Kidney epithelial cell (primary cell): ENCODE data around the gene VDR. TPM values are rescaled to one million over a fixed set of nuclear protein-coding genes. Genes with fewer than 3 reads are reported as not detected.
"Not testable (repeated sequence)": the region's sequence is repeated elsewhere in the genome, so short reads cannot be mapped to it uniquely, and the experiment has no call there.

Experiments
- DNase-seq: peaks from one replicate; pipeline ENCODE4 v3.0.0-alpha.2; 2010; ENCODE audit warnings: low read depth
- H3K27me3 ChIP-seq: 2 replicates; pipeline ENCODE4 v1.6.0; 2011; ENCODE audit warnings: low read length; ENCODE audit not compliant: control insufficient read depth, insufficient read depth
- H3K36me3 ChIP-seq: 2 replicates; pipeline ENCODE4 v1.5.1; 2011; ENCODE audit warnings: low read length; ENCODE audit not compliant: control insufficient read depth, insufficient read depth
- H3K4me3 ChIP-seq: 2 replicates; pipeline ENCODE4 v1.5.1; 2011; ENCODE audit warnings: low read depth, mild to moderate bottlenecking, control low read depth, low read length
- total RNA-seq: library from RNA; depleted of rRNA; stranded (reverse); fragments of >200 nt; gene quantifications from 2 replicates; pipeline ENCODE4 v1.2.3, GENCODE V29; 2015
- TF ChIP-seq, protein P1 (sequence below): IDR thresholded peaks from 2 replicates; pipeline ENCODE4 v1.5.1; 2011; ENCODE audit warnings: mild to moderate bottlenecking, moderate library complexity, low read length, control low read depth, inconsistent platforms; ENCODE audit not compliant: insufficient read depth, poor library complexity, severe bottlenecking

The VDR gene
- total RNA-seq, 1 donor from 2014 or later, result 21.9 TPM

DNA sequence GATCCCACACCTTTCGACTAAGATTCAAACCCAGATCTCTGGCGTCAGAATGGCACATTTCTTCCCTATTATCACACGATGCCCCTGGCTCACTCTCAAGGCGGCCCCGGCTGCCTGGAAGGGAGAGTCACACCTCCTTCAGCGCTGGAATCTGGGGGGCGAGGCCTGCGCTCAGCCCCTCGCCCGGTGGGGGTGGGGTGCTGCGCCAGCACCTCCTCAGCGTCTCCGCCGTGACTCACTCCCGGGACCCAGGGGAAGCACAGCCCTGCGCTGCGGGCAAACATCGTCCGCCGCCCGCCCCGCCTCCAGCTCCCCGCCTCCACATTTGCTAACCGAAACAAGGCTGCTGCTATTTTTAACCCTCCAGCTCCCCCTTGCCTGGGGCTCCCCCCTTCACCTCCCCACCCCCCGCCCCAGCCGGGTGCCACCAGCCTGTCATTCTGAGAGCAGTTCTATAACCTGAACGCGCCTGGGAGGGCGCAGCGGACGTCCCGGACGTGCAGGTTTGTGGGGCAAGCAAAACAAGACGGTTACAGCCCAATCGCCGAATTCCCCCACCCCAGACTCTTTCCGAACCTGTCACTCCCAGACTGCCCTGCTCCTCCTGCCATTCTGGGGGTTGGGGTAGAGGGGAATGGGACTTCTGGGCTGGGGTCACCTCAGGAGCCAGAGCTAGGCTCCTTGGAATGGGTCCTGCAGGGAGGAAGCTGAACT is 91.8 kb downstream of the VDR start:
- DNase-seq, result no peak
- Histone ChIP-seq H3K27me3 (no peaks in the 10 kb centered on the region), H3K36me3 (no peaks in the 10 kb centered on the region), H3K4me3 (no peak overlapping the region)
- TF ChIP-seq, protein P1, sequence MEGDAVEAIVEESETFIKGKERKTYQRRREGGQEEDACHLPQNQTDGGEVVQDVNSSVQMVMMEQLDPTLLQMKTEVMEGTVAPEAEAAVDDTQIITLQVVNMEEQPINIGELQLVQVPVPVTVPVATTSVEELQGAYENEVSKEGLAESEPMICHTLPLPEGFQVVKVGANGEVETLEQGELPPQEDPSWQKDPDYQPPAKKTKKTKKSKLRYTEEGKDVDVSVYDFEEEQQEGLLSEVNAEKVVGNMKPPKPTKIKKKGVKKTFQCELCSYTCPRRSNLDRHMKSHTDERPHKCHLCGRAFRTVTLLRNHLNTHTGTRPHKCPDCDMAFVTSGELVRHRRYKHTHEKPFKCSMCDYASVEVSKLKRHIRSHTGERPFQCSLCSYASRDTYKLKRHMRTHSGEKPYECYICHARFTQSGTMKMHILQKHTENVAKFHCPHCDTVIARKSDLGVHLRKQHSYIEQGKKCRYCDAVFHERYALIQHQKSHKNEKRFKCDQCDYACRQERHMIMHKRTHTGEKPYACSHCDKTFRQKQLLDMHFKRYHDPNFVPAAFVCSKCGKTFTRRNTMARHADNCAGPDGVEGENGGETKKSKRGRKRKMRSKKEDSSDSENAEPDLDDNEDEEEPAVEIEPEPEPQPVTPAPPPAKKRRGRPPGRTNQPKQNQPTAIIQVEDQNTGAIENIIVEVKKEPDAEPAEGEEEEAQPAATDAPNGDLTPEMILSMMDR, result no peak

DNA sequence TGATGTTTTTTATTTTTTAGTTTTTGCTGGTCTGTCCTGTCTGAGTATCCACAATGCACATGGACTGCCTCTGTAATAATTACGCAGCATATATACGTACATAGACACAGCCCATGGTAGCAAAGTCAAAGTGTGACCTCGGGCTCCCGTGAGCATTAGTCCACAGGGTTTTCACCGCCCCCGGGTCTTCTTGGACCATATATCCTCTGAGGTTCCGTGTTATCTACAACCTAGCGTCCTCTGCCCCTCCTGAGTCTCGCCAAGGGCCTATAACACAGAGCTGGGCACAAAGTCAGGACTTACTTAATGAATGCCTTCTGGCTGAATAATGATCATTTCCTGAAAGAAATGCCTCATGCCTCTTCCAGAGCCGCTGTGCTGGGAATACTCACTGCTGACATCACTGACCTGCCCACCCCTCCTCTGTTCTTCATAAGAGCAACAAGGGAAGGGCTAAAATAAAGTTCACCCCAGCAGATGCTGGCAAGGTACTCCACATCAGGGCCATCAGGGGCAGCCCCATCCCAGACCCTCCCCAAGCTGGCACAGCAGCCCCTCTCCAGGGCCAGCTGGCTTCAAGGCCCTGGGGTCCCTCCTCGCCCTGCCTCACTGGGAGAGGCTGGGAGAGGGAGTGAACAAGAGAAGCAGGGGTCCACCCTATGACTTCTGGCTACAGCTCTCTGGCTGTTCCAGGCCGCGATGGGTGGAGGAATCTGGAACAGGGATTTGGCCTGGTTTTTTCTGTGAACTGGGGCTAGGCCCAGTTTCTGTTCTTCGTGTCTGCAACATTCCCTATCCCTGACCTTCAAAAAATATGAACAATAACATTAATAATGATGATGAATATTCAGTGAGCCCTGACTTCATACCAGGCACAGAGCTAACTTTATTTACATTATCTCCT is 93.0 kb downstream of the VDR start:
- no peak overlapping the region for H3K4me3 ChIP-seq
- H3K27me3 ChIP-seq, result no peaks in the 10 kb centered on the region
- H3K36me3 ChIP-seq, result no peaks in the 10 kb centered on the region
- TF ChIP-seq, protein P1, result no peak
- no peak for DNase-seq

DNA sequence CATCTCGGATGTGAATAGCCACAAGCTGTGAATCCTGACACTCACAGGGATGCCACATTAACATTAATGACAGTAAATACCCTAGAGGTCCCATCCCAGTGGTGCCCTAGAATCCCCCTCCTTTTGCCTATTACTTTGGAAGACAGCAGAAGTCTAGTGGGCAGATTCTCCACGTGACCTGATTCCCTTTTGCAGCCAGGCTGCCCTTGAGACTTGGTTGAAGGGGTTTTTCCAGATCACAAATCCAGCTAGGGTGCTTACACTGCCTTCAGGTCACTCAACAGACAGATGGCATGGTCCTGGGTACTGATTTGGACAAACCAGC is 93.8 kb downstream of the VDR start:
- H3K36me3 ChIP-seq, result no peaks in the 10 kb centered on the region
- DNase-seq, result no peak
- no peaks in the 10 kb centered on the region for H3K27me3 ChIP-seq
- no peak overlapping the region for H3K4me3 ChIP-seq
- TF ChIP-seq, protein P1, result no peak

DNA sequence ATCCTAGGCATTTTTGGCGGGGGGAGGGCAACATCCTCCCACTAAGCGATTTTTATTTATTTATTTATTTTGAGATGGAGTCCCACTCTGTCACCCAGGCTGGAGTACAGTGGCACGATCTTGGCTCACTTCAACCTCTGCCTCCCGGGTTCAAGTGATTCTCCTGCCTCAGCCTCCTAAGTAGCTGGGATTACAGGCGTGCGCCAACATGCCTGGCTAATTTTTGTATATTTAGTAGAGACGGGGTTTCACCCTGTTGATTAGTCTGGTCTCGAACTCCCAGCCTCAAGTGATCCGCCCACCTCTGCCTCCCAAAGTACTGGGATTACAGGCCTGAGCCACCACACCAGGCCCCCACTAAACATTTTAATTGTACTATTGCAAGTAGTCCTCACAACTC is 95.3 kb downstream of the VDR start:
- DNase-seq, H3K27me3 ChIP-seq, H3K36me3 ChIP-seq, H3K4me3 ChIP-seq: not testable (repeated sequence)

DNA sequence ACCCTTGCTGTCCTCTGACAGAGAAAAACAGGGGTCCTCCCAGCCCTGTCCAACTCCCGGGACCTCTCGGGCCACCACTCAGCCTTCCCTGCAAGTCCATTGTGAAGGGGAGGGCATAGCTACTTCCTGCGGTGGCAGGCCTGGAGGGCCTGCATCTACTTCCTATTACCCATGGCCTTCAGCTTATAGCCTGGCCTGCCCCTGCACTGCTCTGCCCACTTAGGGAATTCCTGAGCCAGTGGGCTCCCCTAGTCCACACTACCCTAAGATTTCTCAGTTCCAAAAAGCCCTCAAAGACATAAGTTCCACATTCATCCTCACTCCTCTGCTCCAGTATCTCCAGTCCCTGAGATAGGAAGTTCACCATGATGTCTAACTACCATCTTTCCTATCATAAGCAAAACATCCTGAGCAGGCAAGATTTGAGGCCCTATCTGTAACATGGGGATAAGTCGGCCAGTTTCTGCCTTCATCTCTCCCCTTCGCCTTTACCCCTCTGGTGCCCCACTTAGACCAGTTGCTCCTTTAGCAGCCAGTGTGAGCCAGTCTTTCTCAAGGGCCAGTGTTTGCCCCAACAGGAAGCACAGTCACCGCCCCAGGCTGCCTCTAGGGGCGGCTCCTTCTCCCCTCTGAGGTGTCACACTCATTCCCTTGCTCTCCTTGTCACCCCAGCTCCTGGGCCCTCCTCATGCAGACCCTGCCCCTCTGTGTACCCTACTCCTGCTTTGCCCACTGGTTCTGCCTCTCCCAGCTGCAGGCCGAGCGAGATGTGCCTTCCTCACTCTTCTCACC is 96.0 kb downstream of the VDR start:
- DNase-seq, result no peak
- Histone ChIP-seq H3K36me3 (no peaks in the 10 kb centered on the region), H3K4me3 (no peak overlapping the region), H3K27me3 (no peaks in the 10 kb centered on the region)
- TF ChIP-seq, protein P1, result peak; percentile 7

DNA sequence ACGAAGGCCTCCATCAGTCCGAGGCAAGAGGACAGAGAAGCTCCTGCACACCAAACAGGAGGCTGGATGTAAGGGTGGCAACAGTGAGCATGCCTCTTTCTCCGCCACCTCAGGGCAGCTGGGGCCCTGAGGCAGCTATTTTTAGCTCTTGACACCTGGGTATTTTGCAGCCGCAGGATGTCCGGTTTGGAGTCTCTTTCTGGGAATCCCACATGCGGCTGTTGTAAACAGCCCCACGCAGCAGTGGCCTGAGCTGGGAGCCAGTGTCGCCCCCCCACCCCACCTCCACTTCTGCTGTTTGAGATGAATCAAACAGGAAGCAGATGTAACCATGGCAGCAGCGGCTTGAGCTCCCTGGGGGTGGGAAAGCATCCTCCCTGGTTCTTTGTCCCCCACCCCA is 96.7 kb downstream of the VDR start:
- H3K27me3 ChIP-seq, result no peaks in the 10 kb centered on the region
- no peak overlapping the region for H3K4me3 ChIP-seq
- TF ChIP-seq, protein P1, result no peak
- no peaks in the 10 kb centered on the region for H3K36me3 ChIP-seq
- no peak for DNase-seq
